HEK293T (cell line): ENCODE results near the gene HHAT.

Source experiments
- CTCF ChIA-PET: fragments of 350-600 bp; formaldehyde crosslinking; extraction: SDS; loops from one replicate; lab custom pipeline; 2021; ENCODE audit warnings: antibody characterized with exemption, inconsistent platforms; lab: Yijun Ruan, JAX
- POLR2A ChIA-PET: fragments of 350-600 bp; formaldehyde crosslinking; extraction: SDS; loops from one replicate; lab custom pipeline; 2020; ENCODE audit warnings: antibody characterized with exemption, inconsistent platforms; lab: Yijun Ruan, JAX
- DNase-seq: peaks from one replicate; pipeline ENCODE4 v3.0.0; 2012; ENCODE audit warnings: mixed read lengths; ENCODE audit errors: extremely low spot score
- ARNT ChIP-seq: fragments of 450-650 bp; IDR thresholded peaks from 2 replicates; pipeline ENCODE4 v1.6.1; 2017; ENCODE audit warnings: mild to moderate bottlenecking
- BHLHE40 ChIP-seq: fragments of 450-650 bp; IDR thresholded peaks from 2 replicates; pipeline ENCODE4 v1.6.1; 2016; ENCODE audit warnings: mild to moderate bottlenecking, moderate library complexity, borderline replicate concordance
- CTBP1 ChIP-seq: fragments of 450-650 bp; IDR thresholded peaks from 2 replicates; pipeline ENCODE4 v1.6.1; 2016; ENCODE audit warnings: borderline replicate concordance
- ELF4 ChIP-seq: fragments of 450-650 bp; IDR thresholded peaks from 2 replicates; pipeline ENCODE4 v1.6.1; 2017; ENCODE audit warnings: antibody characterized with exemption
- FOXA1 ChIP-seq: fragments of 450-650 bp; IDR thresholded peaks from 2 replicates; pipeline ENCODE4 v1.6.1; 2016; ENCODE audit warnings: mild to moderate bottlenecking
- FOXK2 ChIP-seq: fragments of 450-650 bp; IDR thresholded peaks from 2 replicates; pipeline ENCODE4 v1.6.1; 2016; ENCODE audit warnings: mild to moderate bottlenecking
- FOXM1 ChIP-seq: fragments of 450-650 bp; IDR thresholded peaks from 2 replicates; pipeline ENCODE4 v1.6.1; 2017; ENCODE audit warnings: mild to moderate bottlenecking, borderline replicate concordance
- HDGF ChIP-seq: fragments of 450-650 bp; IDR thresholded peaks from 2 replicates; pipeline ENCODE4 v1.6.1; 2017; ENCODE audit warnings: antibody characterized with exemption, borderline replicate concordance
- L3MBTL2 ChIP-seq: fragments of 450-650 bp; conservative IDR thresholded peaks from 2 replicates; pipeline ENCODE4 v1.6.1; 2016; ENCODE audit warnings: mild to moderate bottlenecking
- LEF1 ChIP-seq: fragments of 450-650 bp; IDR thresholded peaks from 2 replicates; pipeline ENCODE4 v1.6.1; 2017; ENCODE audit warnings: mild to moderate bottlenecking, borderline replicate concordance
- NFRKB ChIP-seq: fragments of 450-650 bp; IDR thresholded peaks from 2 replicates; pipeline ENCODE4 v1.6.1; 2016; ENCODE audit warnings: mild to moderate bottlenecking, moderate library complexity
- SP1 ChIP-seq: fragments of 450-650 bp; IDR thresholded peaks from 2 replicates; pipeline ENCODE4 v1.6.1; 2017
- SUZ12 ChIP-seq: fragments of 450-650 bp; IDR thresholded peaks from 2 replicates; pipeline ENCODE4 v1.6.1; 2016; ENCODE audit warnings: mild to moderate bottlenecking
- TARDBP ChIP-seq: fragments of 450-650 bp; IDR thresholded peaks from 2 replicates; pipeline ENCODE4 v1.6.1; 2016
- ZNF384 ChIP-seq: fragments of 450-650 bp; IDR thresholded peaks from 2 replicates; pipeline ENCODE4 v1.6.1; 2016
- TF ChIP-seq, protein P1 (sequence below): fragments of 450-650 bp; IDR thresholded peaks from 2 replicates; pipeline ENCODE4 v1.6.1; 2016

HHAT gene

DNA sequence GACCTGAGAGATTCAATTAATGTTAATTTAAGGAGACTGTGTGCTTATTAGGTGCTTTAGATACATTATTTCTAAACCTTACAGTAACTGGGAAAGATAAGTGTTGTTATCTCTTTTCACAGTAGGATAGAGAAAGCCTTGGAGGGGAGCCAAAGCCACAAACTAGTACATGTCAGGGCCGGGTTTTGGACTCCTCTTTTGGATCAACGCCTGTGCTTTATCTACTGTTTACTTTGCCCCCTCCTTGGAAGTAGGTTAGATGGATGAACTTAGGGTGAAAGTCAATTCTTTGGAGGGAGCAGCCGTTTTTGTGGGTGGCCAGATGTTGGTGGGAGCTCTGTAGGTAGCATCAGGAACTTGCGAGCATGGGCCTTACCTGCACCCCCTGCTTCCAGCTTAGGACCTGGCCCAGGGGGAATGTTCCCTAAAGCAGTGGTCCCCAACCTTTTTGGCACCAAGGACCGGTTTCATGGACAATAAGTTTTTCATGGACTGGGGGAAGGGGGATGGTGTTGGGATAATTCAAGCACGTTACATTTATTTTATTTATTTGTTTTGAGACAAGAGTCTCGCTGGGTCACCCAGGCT is 1.7 kb downstream of the HHAT start:
- DNase-seq: no peak
- CTCF ChIA-PET: no interaction called here
- POLR2A ChIA-PET: interaction anchor here (1.9 kb wide), 1 partner anchor 11 kb away, joined by 7 read pairs; no protein-coding TSS in a partner anchor
- no peak for TF ChIP-seq L3MBTL2
- no peak for TF ChIP-seq SP1
- TF ChIP-seq ELF4: no peak
- TF ChIP-seq, protein P1, sequence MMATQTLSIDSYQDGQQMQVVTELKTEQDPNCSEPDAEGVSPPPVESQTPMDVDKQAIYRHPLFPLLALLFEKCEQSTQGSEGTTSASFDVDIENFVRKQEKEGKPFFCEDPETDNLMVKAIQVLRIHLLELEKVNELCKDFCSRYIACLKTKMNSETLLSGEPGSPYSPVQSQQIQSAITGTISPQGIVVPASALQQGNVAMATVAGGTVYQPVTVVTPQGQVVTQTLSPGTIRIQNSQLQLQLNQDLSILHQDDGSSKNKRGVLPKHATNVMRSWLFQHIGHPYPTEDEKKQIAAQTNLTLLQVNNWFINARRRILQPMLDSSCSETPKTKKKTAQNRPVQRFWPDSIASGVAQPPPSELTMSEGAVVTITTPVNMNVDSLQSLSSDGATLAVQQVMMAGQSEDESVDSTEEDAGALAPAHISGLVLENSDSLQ: no peak
- no peak for TF ChIP-seq FOXA1
- no peak for TF ChIP-seq CTBP1
- no peak for TF ChIP-seq BHLHE40
- TF ChIP-seq FOXK2: no peak
- no peak for TF ChIP-seq LEF1
- TF ChIP-seq HDGF: no peak
- no peak for TF ChIP-seq SUZ12
- TF ChIP-seq NFRKB: no peak

DNA sequence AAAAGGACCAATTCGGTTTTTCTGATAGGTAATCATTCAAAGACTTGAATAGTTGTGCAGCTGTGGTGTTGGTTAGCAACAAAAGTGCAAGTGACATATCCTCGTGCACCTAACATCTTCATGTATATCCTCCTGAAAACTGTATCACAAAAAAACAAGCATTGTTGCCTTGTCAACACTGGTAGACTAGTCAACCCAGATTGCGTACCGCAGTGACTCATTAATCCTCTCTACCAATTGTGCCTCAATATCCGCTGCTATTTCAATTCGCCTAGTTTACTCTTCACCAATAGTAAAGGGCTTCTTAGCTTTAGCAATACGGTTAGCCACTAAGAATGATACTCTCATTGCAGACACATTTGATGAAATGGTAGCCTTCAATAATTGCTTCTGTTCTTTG is 3.5 kb downstream of the HHAT start:
- CTCF ChIA-PET: no interaction called here
- POLR2A ChIA-PET: no interaction called here
- TF ChIP-seq CTBP1 (no peak), SUZ12 (no peak), HDGF (no peak), ZNF384 (no peak), BHLHE40 (no peak), ELF4 (no peak), SP1 (no peak)
- no peak for DNase-seq

DNA sequence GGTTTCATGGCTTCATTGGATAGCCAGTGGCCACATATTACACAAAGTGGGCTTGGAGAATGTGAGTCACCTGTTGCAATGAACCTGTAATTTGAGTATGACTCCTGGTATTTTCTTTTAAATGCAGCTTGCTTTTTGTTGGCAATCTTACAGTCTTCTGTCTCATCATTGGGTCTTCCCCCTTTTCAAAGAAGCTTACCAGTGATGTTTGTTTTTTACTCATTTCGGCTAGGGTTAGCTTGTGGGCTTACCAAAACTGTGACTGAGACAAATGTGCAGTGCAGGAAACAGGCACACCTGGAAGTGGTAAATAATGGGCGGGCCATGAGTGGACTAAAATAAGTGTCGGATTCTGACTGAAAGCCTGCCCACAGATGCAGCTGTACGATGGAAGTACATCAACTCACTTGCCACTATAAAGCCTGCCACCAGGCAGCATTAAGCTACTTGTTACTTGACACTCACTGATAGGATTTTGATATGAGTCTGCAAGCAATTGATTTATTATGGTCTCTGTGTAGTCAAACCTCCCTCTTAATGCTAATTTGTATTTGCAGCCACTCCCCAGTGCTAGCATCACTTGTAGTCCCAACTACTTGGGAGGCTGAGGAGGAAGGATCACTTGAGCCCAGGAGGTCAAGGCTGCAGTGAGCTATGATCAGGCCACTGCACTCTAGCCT is 4.2 kb downstream of the HHAT start:
- TF ChIP-seq LEF1 (no peak), TARDBP (no peak)
- TF ChIP-seq, protein P1: peak; percentile 53; the same call in 1 of the 2 replicates
- POLR2A ChIA-PET: interaction anchor here (0.7 kb wide), 1 partner anchor 40 kb away, joined by 4 read pairs; no protein-coding TSS in a partner anchor
- DNase-seq: no peak
- CTCF ChIA-PET: no interaction called here

DNA sequence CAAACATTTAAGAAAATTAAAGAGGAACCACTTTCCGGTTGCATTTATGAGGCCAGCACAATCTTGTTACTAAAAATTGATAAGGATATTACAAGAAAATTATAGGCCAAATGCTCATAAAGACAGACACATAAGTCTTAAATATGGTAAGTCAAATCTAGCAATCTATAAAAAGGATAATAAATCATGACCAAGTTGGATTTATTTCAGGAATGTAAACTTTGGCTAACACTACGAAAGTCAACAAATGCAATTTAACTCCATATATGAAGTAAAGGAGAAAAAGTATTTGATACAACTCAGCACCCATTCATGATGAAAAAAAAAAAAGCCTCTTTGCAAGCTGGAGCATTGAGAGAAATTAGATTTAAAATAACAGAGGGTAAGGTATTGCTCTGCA is 6.3 kb downstream of the HHAT start:
- ChIA-PET CTCF (interaction anchor here (1.7 kb wide), 1 partner anchor 26 kb away, joined by 4 read pairs; no protein-coding TSS in a partner anchor), POLR2A (no interaction called here)

DNA sequence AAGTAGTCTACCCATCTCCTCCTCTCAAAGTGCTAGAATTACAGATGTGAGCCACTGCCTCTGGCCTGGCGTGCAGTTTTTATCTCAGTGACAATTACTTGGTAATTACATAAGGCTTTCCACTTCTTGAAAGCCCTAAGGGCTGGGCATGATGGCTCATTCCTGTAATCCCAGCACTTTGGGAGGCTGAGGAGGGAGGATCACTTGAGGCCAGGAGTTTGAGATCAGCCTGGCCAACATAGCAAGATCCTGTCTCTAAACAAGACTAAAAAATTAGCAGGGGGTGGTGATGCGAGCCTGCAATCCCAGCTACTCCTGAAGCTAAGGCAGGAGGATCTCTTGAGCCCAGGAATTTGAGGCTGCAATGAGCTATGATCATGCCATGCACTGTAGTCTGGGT is 7.7 kb downstream of the HHAT start:
- DNase-seq: no peak
- ChIA-PET CTCF (interaction anchor here (1.7 kb wide), 1 partner anchor 25 kb away, joined by 4 read pairs; no protein-coding TSS in a partner anchor), POLR2A (no interaction called here)
- TF ChIP-seq NFRKB (no peak), L3MBTL2 (no peak), ARNT (no peak), BHLHE40 (no peak), FOXM1 (no peak), LEF1 (no peak), SUZ12 (no peak), TARDBP (no peak), FOXA1 (no peak), SP1 (no peak), CTBP1 (no peak)

More for the DNA sequence above, 6.3 kb downstream of the HHAT start:
- TF ChIP-seq ELF4: no peak
- no peak for TF ChIP-seq ARNT
- no peak for TF ChIP-seq FOXM1
- TF ChIP-seq SP1: no peak
- no peak for TF ChIP-seq ZNF384
- TF ChIP-seq TARDBP: no peak
- TF ChIP-seq FOXA1: no peak
- TF ChIP-seq, protein P1: no peak
- no peak for TF ChIP-seq NFRKB
- TF ChIP-seq SUZ12: no peak
- no peak for TF ChIP-seq CTBP1
- no peak for TF ChIP-seq L3MBTL2
- no peak for TF ChIP-seq FOXK2
- no peak for TF ChIP-seq LEF1
- DNase-seq: no peak

DNA sequence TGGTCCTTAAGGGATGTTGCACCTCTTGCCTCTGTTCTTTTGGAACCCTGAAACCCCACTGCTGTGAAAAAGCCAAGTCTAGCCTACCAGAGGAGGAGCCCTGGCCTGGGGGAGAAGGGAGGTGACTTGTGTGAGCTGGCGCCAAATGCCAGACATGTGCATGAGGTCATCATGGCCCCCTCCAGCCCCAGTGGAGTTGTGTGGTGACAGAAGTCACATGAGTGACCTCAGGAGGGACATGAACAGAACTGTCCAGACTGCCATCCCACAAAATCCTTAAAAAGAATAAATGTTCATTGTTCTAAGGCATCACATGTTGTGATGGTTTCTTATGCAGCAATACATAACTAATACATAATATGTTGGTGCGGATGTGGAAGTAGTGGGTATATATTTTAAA is 10.8 kb downstream of the HHAT start:
- no peak for DNase-seq
- ChIA-PET POLR2A (no interaction called here), CTCF (no interaction called here)
- TF ChIP-seq, protein P1: no peak
- TF ChIP-seq TARDBP: no peak
- no peak for TF ChIP-seq L3MBTL2
- no peak for TF ChIP-seq FOXA1
